Epithelial cell of esophagus (primary cell): ENCODE measurements around the gene CACNA1D.
A peak's percentile ranks its signal among the peaks of the same experiment; 100 is the strongest.
"Not testable (repeated sequence)": the region's sequence is repeated elsewhere in the genome, so short reads cannot be mapped to it uniquely, and the experiment has no call there.

Source experiments
- DNase-seq: peaks from one replicate; pipeline ENCODE4 v3.0.0; 2010; ENCODE audit warnings: low read depth
- H3K4me3 ChIP-seq: 2 replicates; pipeline ENCODE4 v1.5.1; 2011; ENCODE audit warnings: mild to moderate bottlenecking, low read length, control low read depth
- TF ChIP-seq, protein P1 (sequence below): IDR thresholded peaks from 2 replicates; pipeline ENCODE4 v1.5.1; 2011; ENCODE audit warnings: low read depth, mild to moderate bottlenecking, low read length, control low read depth, inconsistent platforms; ENCODE audit not compliant: insufficient read depth; ENCODE audit errors: missing control alignments

Gene CACNA1D

GRCh38 chr3:53493963-53494791 lies at the start of gene CACNA1D:
Gene CACNA1D (plus strand): TSS chr3:53494611. CDS start chr3:53495167, 556 bp downstream.
- TF ChIP-seq, protein P1, sequence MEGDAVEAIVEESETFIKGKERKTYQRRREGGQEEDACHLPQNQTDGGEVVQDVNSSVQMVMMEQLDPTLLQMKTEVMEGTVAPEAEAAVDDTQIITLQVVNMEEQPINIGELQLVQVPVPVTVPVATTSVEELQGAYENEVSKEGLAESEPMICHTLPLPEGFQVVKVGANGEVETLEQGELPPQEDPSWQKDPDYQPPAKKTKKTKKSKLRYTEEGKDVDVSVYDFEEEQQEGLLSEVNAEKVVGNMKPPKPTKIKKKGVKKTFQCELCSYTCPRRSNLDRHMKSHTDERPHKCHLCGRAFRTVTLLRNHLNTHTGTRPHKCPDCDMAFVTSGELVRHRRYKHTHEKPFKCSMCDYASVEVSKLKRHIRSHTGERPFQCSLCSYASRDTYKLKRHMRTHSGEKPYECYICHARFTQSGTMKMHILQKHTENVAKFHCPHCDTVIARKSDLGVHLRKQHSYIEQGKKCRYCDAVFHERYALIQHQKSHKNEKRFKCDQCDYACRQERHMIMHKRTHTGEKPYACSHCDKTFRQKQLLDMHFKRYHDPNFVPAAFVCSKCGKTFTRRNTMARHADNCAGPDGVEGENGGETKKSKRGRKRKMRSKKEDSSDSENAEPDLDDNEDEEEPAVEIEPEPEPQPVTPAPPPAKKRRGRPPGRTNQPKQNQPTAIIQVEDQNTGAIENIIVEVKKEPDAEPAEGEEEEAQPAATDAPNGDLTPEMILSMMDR: no peak
- peak; percentile 54 for DNase-seq
- H3K4me3 ChIP-seq: peak within 1 kb of the TSS; percentile 42

GRCh38 chr3:53457068-53457467 lies 37.3 kb upstream of the CACNA1D start:
- H3K4me3 ChIP-seq: no peak overlapping the region
- TF ChIP-seq, protein P1: no peak
- no peak for DNase-seq

DNA sequence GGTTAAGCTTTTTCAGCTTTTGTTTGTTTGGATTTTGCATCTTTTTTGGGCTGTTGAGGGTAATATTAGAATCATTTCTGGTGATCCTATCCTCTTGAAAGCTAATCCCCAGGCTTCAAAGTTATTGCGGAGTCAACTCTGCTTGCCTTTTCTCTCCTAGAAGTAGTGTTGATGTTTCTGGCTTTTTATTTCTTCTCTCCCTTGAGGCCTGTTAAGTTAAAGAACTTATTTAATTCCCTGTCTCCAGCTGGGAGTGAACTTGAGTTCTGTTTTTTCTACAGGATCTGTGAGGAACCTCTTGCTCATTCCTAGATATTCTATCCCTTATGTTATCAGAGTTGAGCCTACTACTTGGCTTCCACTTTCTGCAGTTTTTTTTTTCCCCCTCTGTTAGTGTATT lies 34.1 kb upstream of the CACNA1D start:
- H3K4me3 ChIP-seq: no peak overlapping the region
- no peak for DNase-seq
- TF ChIP-seq, protein P1: no peak

DNA sequence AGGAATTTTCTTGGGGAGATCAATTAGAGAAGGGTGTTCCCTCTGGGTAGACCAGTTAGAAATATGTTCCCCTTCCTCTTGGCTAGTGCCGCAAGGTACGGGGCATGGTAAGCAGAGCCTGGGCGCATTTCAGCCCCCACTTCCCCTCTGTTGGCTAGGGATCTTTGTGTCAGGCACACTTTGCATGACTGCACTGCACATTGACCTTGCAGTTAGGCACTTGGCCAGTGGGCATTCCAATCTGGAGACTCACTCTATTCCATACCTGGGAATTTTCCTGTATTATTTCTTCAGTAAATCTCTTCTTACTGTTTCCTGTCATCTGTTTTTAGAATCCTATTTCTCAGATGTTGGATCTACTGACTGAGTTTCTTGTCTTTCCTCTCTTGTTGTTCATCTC lies 30.0 kb upstream of the CACNA1D start:
- H3K4me3 ChIP-seq: no peak overlapping the region
- DNase-seq: peak; percentile 37
- TF ChIP-seq, protein P1: no peak

DNA sequence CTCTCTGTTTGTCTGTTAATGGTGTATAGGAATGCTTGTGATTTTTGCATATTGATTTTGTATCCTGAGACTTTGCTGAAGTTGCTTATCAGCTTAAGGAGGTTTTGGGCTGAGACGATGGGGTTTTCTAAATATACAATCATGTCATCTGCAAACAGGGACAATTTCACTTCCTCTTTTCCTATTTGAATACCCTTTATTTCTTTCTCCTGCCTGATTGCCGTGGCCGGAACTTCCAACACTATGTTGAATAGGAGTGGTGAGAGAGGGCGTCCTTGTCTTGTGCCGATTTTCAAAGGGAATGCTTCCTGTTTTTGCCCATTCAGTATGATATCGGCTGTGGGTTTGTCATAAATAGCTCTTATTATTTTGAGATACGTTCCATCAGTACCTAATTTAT lies 24.7 kb upstream of the CACNA1D start:
- not testable (repeated sequence) for H3K4me3 ChIP-seq, DNase-seq

DNA sequence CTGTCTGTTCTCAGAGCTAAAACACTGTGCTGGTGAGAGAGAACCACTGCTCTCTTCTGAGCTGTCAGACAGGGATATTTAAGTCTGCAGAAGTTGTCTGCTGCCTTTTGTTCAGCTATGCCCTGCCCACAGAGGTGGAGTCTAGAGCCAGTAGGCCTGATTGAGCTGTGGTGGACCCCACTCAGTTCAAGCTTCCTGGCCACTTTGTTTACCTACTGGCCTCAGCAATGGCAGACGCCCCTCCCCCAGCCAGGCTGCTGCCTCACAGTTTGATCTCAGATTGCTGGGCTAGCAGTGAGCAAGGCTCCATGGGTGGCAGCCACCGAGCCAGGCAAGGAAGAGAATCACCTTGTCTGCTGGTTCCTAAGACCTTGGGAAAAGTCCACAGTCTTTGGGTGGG lies 21.0 kb upstream of the CACNA1D start:
- no peak for DNase-seq
- H3K4me3 ChIP-seq: no peak overlapping the region
- TF ChIP-seq, protein P1: no peak

DNA sequence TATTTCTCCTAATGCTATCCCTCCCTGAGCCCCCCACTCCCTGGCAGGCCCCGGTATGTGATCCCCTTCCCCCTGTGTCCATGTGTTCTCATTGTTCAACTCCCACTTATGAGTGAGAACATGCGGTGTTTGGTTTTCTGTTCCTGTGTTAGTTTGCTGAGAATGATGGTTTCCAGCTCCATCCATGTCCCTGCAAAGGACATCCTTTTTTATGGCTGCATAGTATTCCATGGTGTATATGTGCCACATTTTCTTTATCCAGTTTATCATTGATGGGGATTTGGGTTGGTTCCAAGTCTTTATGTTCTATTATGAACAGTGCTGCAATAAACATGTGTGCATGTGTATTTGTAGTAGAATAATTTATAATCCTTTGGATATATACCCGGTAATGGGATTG lies 18.0 kb upstream of the CACNA1D start:
- H3K4me3 ChIP-seq, DNase-seq: not testable (repeated sequence)

DNA sequence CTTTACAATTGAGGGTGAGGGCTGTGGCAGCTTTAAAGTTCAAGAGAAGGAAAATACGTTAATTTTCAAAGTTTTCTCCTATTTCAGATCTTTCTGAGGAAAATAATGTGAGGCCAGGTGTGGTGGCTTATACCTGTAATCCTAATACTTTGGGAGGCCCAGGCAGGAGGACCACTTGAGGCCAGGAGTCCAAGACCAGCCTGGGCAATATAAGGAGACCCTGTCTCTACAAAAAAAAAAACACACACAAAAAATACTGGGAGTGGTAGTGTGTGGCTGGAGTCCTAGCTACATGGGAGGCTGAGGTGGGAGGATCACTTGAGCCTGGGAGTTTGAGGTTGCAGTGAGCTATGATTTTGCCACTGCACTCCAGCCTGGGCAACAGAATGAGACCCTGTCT lies 16.7 kb upstream of the CACNA1D start:
- not testable (repeated sequence) for H3K4me3 ChIP-seq, DNase-seq
